Testis (tissue), 2 donors: ENCODE data around the gene SNAP23.

Experiments used
- POLR2A ChIP-seq: fragments of 450-650 bp; IDR thresholded peaks from one replicate; pipeline ENCODE4 v1.6.1; 2017; ENCODE audit warnings: antibody characterized with exemption, mild to moderate bottlenecking, moderate library complexity
- TF ChIP-seq, protein P1 (sequence below), 3 experiments: fragments of 450-650 bp in 2 of 3; fragments of 200-600 bp in 1 of 3; sonication (generic) in 1 of 3; IDR thresholded peaks; one replicate each; pipeline ENCODE4 v1.5.1; 2016 to 2019; ENCODE audit warnings: antibody characterized with exemption in 3 of 3, mild to moderate bottlenecking in 2 of 3, moderate library complexity in 1 of 3

DNA sequence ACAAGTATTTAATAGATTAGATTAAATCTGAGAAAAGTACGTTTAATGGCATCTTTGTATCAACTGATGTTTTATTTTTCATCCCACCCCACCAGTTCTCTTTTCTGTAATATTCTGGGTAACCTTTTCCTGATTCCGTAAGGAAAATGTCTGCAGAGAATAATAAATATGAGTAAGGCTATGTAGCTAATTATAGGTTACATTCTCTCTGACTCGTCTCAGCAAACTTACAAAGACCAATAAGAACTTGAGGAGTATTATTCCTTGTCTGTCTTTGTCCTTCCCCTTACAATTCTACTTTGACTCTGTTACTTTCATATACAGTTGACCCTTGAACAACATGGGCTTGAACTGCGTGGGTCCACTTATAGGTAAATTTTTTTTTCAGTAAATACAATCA, 12.1 kb downstream of the SNAP23 start:
- TF ChIP-seq, protein P1, sequence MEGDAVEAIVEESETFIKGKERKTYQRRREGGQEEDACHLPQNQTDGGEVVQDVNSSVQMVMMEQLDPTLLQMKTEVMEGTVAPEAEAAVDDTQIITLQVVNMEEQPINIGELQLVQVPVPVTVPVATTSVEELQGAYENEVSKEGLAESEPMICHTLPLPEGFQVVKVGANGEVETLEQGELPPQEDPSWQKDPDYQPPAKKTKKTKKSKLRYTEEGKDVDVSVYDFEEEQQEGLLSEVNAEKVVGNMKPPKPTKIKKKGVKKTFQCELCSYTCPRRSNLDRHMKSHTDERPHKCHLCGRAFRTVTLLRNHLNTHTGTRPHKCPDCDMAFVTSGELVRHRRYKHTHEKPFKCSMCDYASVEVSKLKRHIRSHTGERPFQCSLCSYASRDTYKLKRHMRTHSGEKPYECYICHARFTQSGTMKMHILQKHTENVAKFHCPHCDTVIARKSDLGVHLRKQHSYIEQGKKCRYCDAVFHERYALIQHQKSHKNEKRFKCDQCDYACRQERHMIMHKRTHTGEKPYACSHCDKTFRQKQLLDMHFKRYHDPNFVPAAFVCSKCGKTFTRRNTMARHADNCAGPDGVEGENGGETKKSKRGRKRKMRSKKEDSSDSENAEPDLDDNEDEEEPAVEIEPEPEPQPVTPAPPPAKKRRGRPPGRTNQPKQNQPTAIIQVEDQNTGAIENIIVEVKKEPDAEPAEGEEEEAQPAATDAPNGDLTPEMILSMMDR (IDR thresholded peaks at IDR 0.05) = no peak
- no peak for TF ChIP-seq POLR2A
